SK-N-MC (cell line): ENCODE data around the gene IFT81.

ENCODE experiments used
- EZH2 ChIP-seq: fragments of 200-600 bp; sonication (generic); IDR thresholded peaks from one replicate; pipeline ENCODE4 v1.6.1; 2017; ENCODE audit warnings: antibody characterized with exemption
- POLR2AphosphoS5 ChIP-seq: IDR thresholded peaks from 2 replicates; pipeline ENCODE4 v1.6.1; 2012; ENCODE audit warnings: mild to moderate bottlenecking, low read depth, low read length, borderline replicate concordance

GRCh38 chr12:110233212-110233903, 109.2 kb downstream of the IFT81 start:
- TF ChIP-seq POLR2AphosphoS5 (no peak), EZH2 (no peak)
